H1 (cell line): ENCODE measurements around the gene OPN3.

Experiments
- CTCF ChIP-seq, 3 experiments: IDR thresholded peaks; 1 replicate in 2 of 3; 2 replicates in 1 of 3; pipeline versions ENCODE4 v1.5.1 to v1.6.1; 2011; ENCODE audit warnings: low read length in 3 of 3, mild to moderate bottlenecking in 3 of 3, inconsistent platforms in 2 of 3, low read depth in 1 of 3, moderate library complexity in 1 of 3; ENCODE audit not compliant: insufficient read depth in 1 of 3; ENCODE audit errors: control extremely low read depth in 1 of 3
- EZH2 ChIP-seq: fragments of 200-600 bp; sonication (generic); IDR thresholded peaks from 2 replicates; pipeline ENCODE4 v1.7.1; 2012; ENCODE audit warnings: low read depth, mild to moderate bottlenecking, moderate library complexity, low read length, inconsistent platforms; ENCODE audit not compliant: severe bottlenecking
- JUN ChIP-seq: IDR thresholded peaks from 2 replicates; pipeline ENCODE4 v1.6.1; 2011; ENCODE audit warnings: low read depth, mild to moderate bottlenecking, improper control_type of control experiment, low read length

- TF ChIP-seq CTCF (IDR thresholded peaks at IDR 0.05; ENCODE audit: control extremely low read depth in 1 of 3, insufficient read depth in 1 of 3, low read depth in 1 of 3, low read length in 3 of 3) (no peak), JUN (no peak), EZH2 (no peak)
Observed at GRCh38 chr1:241553886-241554592, 86.1 kb downstream of the OPN3 start.
